H9 (cell line): Measurements from ENCODE around the gene ANKUB1. TPM values are rescaled to one million over a fixed set of nuclear protein-coding genes. Genes with fewer than 3 reads are reported as not detected.

Experiments
- DNase-seq: peaks from one replicate; pipeline ENCODE4 v3.0.0-alpha.2; 2017
- H2AFZ ChIP-seq: one replicate; pipeline ENCODE4 v1.6.1; 2013; ENCODE audit warnings: mild to moderate bottlenecking, low read length, control low read depth, moderate library complexity
- H2AK5ac ChIP-seq: 2 replicates; pipeline ENCODE4 v1.6.1; 2013; ENCODE audit warnings: low read length, control low read depth, mixed read lengths; ENCODE audit not compliant: insufficient read length
- H2BK120ac ChIP-seq: one replicate; pipeline ENCODE4 v1.6.1; 2013; ENCODE audit warnings: low read depth, mild to moderate bottlenecking, low read length, control low read depth, inconsistent platforms; ENCODE audit not compliant: poor library complexity, severe bottlenecking
- H2BK12ac ChIP-seq: 2 replicates; pipeline ENCODE4 v1.6.1; 2013; ENCODE audit warnings: low read length, control low read depth, mixed read lengths, low read depth; ENCODE audit not compliant: insufficient read length
- H2BK15ac ChIP-seq: 2 replicates; pipeline ENCODE4 v1.6.1; 2013; ENCODE audit warnings: low read depth, low read length, control low read depth
- H2BK20ac ChIP-seq: one replicate; pipeline ENCODE4 v1.6.1; 2013; ENCODE audit warnings: low read depth, mild to moderate bottlenecking, low read length, control low read depth, inconsistent platforms; ENCODE audit not compliant: poor library complexity, severe bottlenecking
- H2BK5ac ChIP-seq: 2 replicates; pipeline ENCODE4 v1.6.1; 2013; ENCODE audit warnings: low read length, control low read depth, mixed read lengths; ENCODE audit not compliant: insufficient read length
- H3K14ac ChIP-seq: 2 replicates; pipeline ENCODE4 v1.6.1; 2013; ENCODE audit warnings: low read length, control low read depth; ENCODE audit not compliant: insufficient read depth
- H3K18ac ChIP-seq: 2 replicates; pipeline ENCODE4 v1.6.1; 2013; ENCODE audit warnings: low read depth, mild to moderate bottlenecking, mixed read lengths, low read length, control low read depth; ENCODE audit not compliant: insufficient read length
- H3K23ac ChIP-seq: 2 replicates; pipeline ENCODE4 v1.6.1; 2013; ENCODE audit warnings: low read length, control low read depth, mixed read lengths, low read depth; ENCODE audit not compliant: insufficient read length
- H3K23me2 ChIP-seq: 2 replicates; pipeline ENCODE4 v1.6.1; 2013; ENCODE audit warnings: low read depth, mild to moderate bottlenecking, mixed read lengths, low read length, control low read depth; ENCODE audit not compliant: insufficient read length, poor library complexity, severe bottlenecking
- H3K27ac ChIP-seq: 2 replicates; pipeline ENCODE4 v1.5.1; 2013; ENCODE audit warnings: low read length, control low read depth, mixed read lengths, low read depth; ENCODE audit not compliant: insufficient read length
- H3K27me3 ChIP-seq: 2 replicates; pipeline ENCODE4 v1.6.1; 2013; ENCODE audit warnings: low read length, control low read depth, inconsistent platforms; ENCODE audit not compliant: insufficient read depth
- H3K4ac ChIP-seq: 2 replicates; pipeline ENCODE4 v1.6.1; 2013; ENCODE audit warnings: low read depth, mild to moderate bottlenecking, control low read depth, inconsistent platforms, low read length, moderate library complexity
- H3K4me1 ChIP-seq: 2 replicates; pipeline ENCODE4 v1.6.1; 2013; ENCODE audit warnings: low read length, control low read depth, inconsistent platforms; ENCODE audit not compliant: insufficient read depth
- H3K4me2 ChIP-seq: 2 replicates; pipeline ENCODE4 v1.6.1; 2013; ENCODE audit warnings: low read length, control low read depth, mixed read lengths; ENCODE audit not compliant: insufficient read length, insufficient read depth
- H3K56ac ChIP-seq: 2 replicates; pipeline ENCODE4 v1.6.1; 2013; ENCODE audit warnings: low read depth, mild to moderate bottlenecking, mixed read lengths, low read length, control low read depth; ENCODE audit not compliant: insufficient read length
- H3K79me1 ChIP-seq: 2 replicates; pipeline ENCODE4 v1.6.1; 2013; ENCODE audit warnings: low read depth, mild to moderate bottlenecking, moderate library complexity, low read length, control low read depth, inconsistent platforms; ENCODE audit not compliant: insufficient read depth, poor library complexity, severe bottlenecking
- H3K79me2 ChIP-seq: 2 replicates; pipeline ENCODE4 v1.6.1; 2013; ENCODE audit warnings: low read length, control low read depth, inconsistent platforms; ENCODE audit not compliant: insufficient read depth
- H3K9ac ChIP-seq: 2 replicates; pipeline ENCODE4 v1.6.1; 2013; ENCODE audit warnings: low read length, control low read depth, mixed read lengths; ENCODE audit not compliant: insufficient read length; ENCODE audit errors: extremely low read depth
- H3K9me3 ChIP-seq: one replicate; pipeline ENCODE4 v1.6.1; 2013; ENCODE audit warnings: low read depth, low read length, inconsistent platforms; ENCODE audit not compliant: control insufficient read depth
- H3T11ph ChIP-seq: one replicate; pipeline ENCODE4 v1.6.1; 2013; ENCODE audit warnings: mild to moderate bottlenecking, low read length, control low read depth, inconsistent platforms
- H4K20me1 ChIP-seq: one replicate; pipeline ENCODE4 v1.6.1; 2013; ENCODE audit not compliant: control insufficient read depth, insufficient read length, insufficient read depth
- H4K5ac ChIP-seq: 2 replicates; pipeline ENCODE4 v1.6.1; 2013; ENCODE audit warnings: low read depth, mild to moderate bottlenecking, mixed read lengths, low read length, control low read depth; ENCODE audit not compliant: insufficient read length
- H4K8ac ChIP-seq: replicated peaks from 2 replicates; pipeline ENCODE4 v1.6.1; 2013; ENCODE audit warnings: low read length, control low read depth, mixed read lengths, low read depth; ENCODE audit not compliant: insufficient read length
- H4K91ac ChIP-seq: 2 replicates; pipeline ENCODE4 v1.6.1; 2013; ENCODE audit warnings: low read depth, mild to moderate bottlenecking, moderate library complexity, mixed read lengths, low read length, control low read depth; ENCODE audit not compliant: insufficient read length
- H3K27ac Mint-ChIP-seq, 3 experiments: 2 replicates in 2 of 3; 3 replicates in 1 of 3; pipeline ENCODE4 v1.8.0; 2020 to 2021; ENCODE audit warnings: mixed read lengths in 3 of 3, mild to moderate bottlenecking in 1 of 3, moderate library complexity in 1 of 3
- H3K27me3 Mint-ChIP-seq: 2 replicates; pipeline ENCODE4 v1.8.0; 2021; ENCODE audit warnings: low read depth, mild to moderate bottlenecking, moderate library complexity, mixed read lengths
- H3K36me3 Mint-ChIP-seq, 3 experiments: 2 replicates in 2 of 3; 3 replicates in 1 of 3; pipeline ENCODE4 v1.8.0; 2020 to 2021; ENCODE audit warnings: low read depth in 3 of 3, mixed read lengths in 3 of 3; ENCODE audit not compliant: insufficient read depth in 1 of 3
- H3K4me1 Mint-ChIP-seq, 2 experiments: 2 replicates each; pipeline ENCODE4 v1.8.0; 2020; ENCODE audit warnings: mixed read lengths in 2 of 2
- H3K4me3 Mint-ChIP-seq, 2 experiments: 2 replicates in 1 of 2; 3 replicates in 1 of 2; pipeline ENCODE4 v1.8.0; 2020 to 2021; ENCODE audit warnings: mild to moderate bottlenecking in 2 of 2, mixed read lengths in 2 of 2, moderate library complexity in 1 of 2
- H3K9me3 Mint-ChIP-seq, 2 experiments: 2 replicates in 1 of 2; 3 replicates in 1 of 2; pipeline ENCODE4 v1.8.0; 2020; ENCODE audit warnings: mild to moderate bottlenecking in 2 of 2, mixed read lengths in 2 of 2, moderate library complexity in 1 of 2
- CTCF ChIP-seq: fragments of 200-600 bp; sonication (generic); conservative IDR thresholded peaks from 3 replicates; pipeline ENCODE4 v1.8.0; 2021; ENCODE audit warnings: antibody characterized with exemption, mild to moderate bottlenecking
- total RNA-seq: library from RNA; stranded (reverse); gene quantifications from 2 replicates; pipeline ENCODE4 v1.2.1, GENCODE V29; 2021

The ANKUB1 gene
- total RNA-seq, 1 experiment from 2014 or later: not detected

DNA sequence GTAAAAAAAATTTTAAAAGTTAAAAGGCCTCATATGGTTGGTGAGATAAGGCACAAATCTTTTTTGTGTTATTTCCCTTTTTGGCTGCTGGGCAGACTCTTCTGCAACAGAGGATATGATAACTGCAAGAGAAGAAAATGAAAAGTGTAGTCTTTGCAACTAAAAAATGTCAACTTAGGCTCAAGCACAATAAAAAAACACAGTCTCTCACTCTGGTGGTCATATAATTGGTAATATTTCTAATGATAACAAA, 55.5 kb downstream of the ANKUB1 start:
- H3K18ac ChIP-seq: no peak overlapping the region
- no peak overlapping the region for H3K4ac ChIP-seq
- no peak overlapping the region for H3K9ac ChIP-seq
- Mint-ChIP-seq H3K36me3 (peaks cover 0 to 17% (median 6%) of the 10 kb centered on the region in 3 experiments; a peak in 5 of 7 replicates), H3K4me1 (peaks cover 3 to 4% of the 10 kb centered on the region in 2 experiments; a peak in 1 of 4 replicates), H3K4me3 (no peak overlapping the region), H3K27me3 (no peaks in the 10 kb centered on the region), H3K27ac (no peak overlapping the region), H3K9me3 (no peaks in the 10 kb centered on the region)
- no peaks in the 10 kb centered on the region for H3K9me3 ChIP-seq
- H4K5ac ChIP-seq: no peak overlapping the region
- no peak overlapping the region for H3K4me2 ChIP-seq
- H3K23me2 ChIP-seq: no peaks in the 10 kb centered on the region
- no peaks in the 10 kb centered on the region; the same call in 1 of the 2 replicates for H3K4me1 ChIP-seq
- H4K91ac ChIP-seq: no peak overlapping the region
- H2BK5ac ChIP-seq: no peak overlapping the region
- H3K23ac ChIP-seq: no peak overlapping the region
- no peak overlapping the region for H3K56ac ChIP-seq
- no peaks in the 10 kb centered on the region for H3K79me1 ChIP-seq
- no peak for TF ChIP-seq CTCF
- no peak overlapping the region for H2AFZ ChIP-seq
- H3K27me3 ChIP-seq: no peaks in the 10 kb centered on the region
- no peak overlapping the region for H4K8ac ChIP-seq
- H2AK5ac ChIP-seq: no peak overlapping the region
- no peaks in the 10 kb centered on the region for H3K79me2 ChIP-seq
- no peak overlapping the region for H3T11ph ChIP-seq
- no peak for DNase-seq
- no peak overlapping the region for H2BK15ac ChIP-seq
- no peak overlapping the region for H2BK12ac ChIP-seq
- no peak overlapping the region for H2BK120ac ChIP-seq
- H3K27ac ChIP-seq: no peak overlapping the region
- no peak overlapping the region for H2BK20ac ChIP-seq
- no peak overlapping the region for H3K14ac ChIP-seq
- H4K20me1 ChIP-seq: no peaks in the 10 kb centered on the region
